Lung (tissue), 12 donors: ENCODE results near the gene TMEM132C. TPM values are rescaled to one million over a fixed set of nuclear protein-coding genes. Genes with fewer than 3 reads are reported as not detected.

Experiments
- ATAC-seq: fragments of 200-7000 bp; cut with Tn5 transposase; one replicate; pipeline ENCODE4 v1.9.1; 2020; ENCODE audit warnings: moderate number of reproducible peaks; ENCODE audit not compliant: insufficient read depth, low FRiP score
- DNase-seq, 3 donors: peaks; one replicate each; pipeline ENCODE4 v3.0.0-alpha.2; 2013 to 2017
- H3K27ac ChIP-seq, 2 donors: one replicate each; pipeline ENCODE4 v1.5.1; 2013; ENCODE audit warnings: mild to moderate bottlenecking in 2 of 2, moderate library complexity in 2 of 2, control low read depth in 1 of 2, inconsistent platforms in 1 of 2, low read depth in 1 of 2, low read length in 1 of 2
- H3K27me3 ChIP-seq, 3 donors: one replicate each; pipeline ENCODE4 v1.5.1; 2013; ENCODE audit warnings: low read length in 2 of 3; ENCODE audit not compliant: control insufficient read depth in 3 of 3, insufficient read depth in 3 of 3
- H3K36me3 ChIP-seq, 4 donors: one replicate each; pipeline ENCODE4 v1.5.1; 2013; ENCODE audit warnings: low read length in 4 of 4, mild to moderate bottlenecking in 1 of 4, moderate library complexity in 1 of 4; ENCODE audit not compliant: control insufficient read depth in 4 of 4, insufficient read depth in 4 of 4
- H3K4me1 ChIP-seq, 5 donors: one replicate each; pipeline ENCODE4 v1.5.1; 2013; ENCODE audit warnings: low read length in 5 of 5, mild to moderate bottlenecking in 2 of 5, moderate library complexity in 1 of 5; ENCODE audit not compliant: control insufficient read depth in 5 of 5, insufficient read depth in 5 of 5
- H3K4me3 ChIP-seq: one replicate; pipeline ENCODE4 v1.5.1; 2013; ENCODE audit warnings: mild to moderate bottlenecking, control low read depth, moderate library complexity
- H3K9ac ChIP-seq, 2 donors: one replicate each; pipeline ENCODE4 v1.5.1; 2013; ENCODE audit warnings: low read length in 2 of 2, control low read depth in 1 of 2; ENCODE audit not compliant: insufficient read depth in 1 of 2
- H3K9me3 ChIP-seq, 4 donors: one replicate each; pipeline ENCODE4 v1.5.1; 2013; ENCODE audit warnings: low read length in 3 of 4, mild to moderate bottlenecking in 1 of 4, moderate library complexity in 1 of 4; ENCODE audit not compliant: control insufficient read depth in 4 of 4, insufficient read depth in 3 of 4
- CTCF ChIP-seq: IDR thresholded peaks from 2 replicates; pipeline ENCODE4 v1.5.1; 2012; ENCODE audit warnings: mild to moderate bottlenecking; ENCODE audit errors: control extremely low read depth, extremely low read depth
- WGBS, 2 donors: extraction: QIAGEN DNeasy Blood & Tissue Kit; methylation state at CpG; one replicate each; pipeline ENCODE4 v1.1.7; 2013; 5-methylcytosine and 5-hydroxymethylcytosine counted together
- polyA plus RNA-seq, 2 donors: library from polyadenylated mRNA; stranded (reverse); fragments of 200-250 nt; gene quantifications; one replicate each; pipeline ENCODE4 v1.2.1, GENCODE V29; 2013
- total RNA-seq, 2 donors: library from RNA; depleted of rRNA in 1 of 2; stranded (reverse); fragments of >200 nt in 1 of 2; gene quantifications; one replicate each; pipeline ENCODE4 v1.2.1, GENCODE V29; 2014 to 2021
- donor health status: control.
- donor health status: control.
- donor health status: Bipolar disorder and iron deficiency.
- donor health status: healthy.
- donor health status: DM: yes; HTN: yes; CAD: no.

The TMEM132C gene
- total and polyA plus RNA-seq, 4 donors, result 0.35 to 16.5 (median 0.77) TPM

GRCh38 chr12:128660532-128661225, 393.7 kb downstream of the TMEM132C start:
- no peak for TF ChIP-seq CTCF
- H3K27ac ChIP-seq, result no peak overlapping the region
- no peaks in the 10 kb centered on the region for H3K27me3 ChIP-seq
- ATAC-seq (no peak), DNase-seq (peak in 1 of 3 donors; percentile 24)
- no peak overlapping the region for H3K9ac ChIP-seq
- peaks cover 0 to 10% (median 4%) of the 10 kb centered on the region in 4 donors for H3K36me3 ChIP-seq
- 56 to 65% methylated on average over 7 of the region's 7 CpGs for WGBS, 2 donors
- H3K4me1 ChIP-seq, result peaks cover 0 to 27% (median 10%) of the 10 kb centered on the region in 5 donors
- H3K9me3 ChIP-seq, result peaks cover 0 to 9% (median 0%) of the 10 kb centered on the region in 4 donors
- no peak overlapping the region for H3K4me3 ChIP-seq

- H3K9me3 ChIP-seq, result peaks cover 0 to 13% (median 0%) of the 10 kb centered on the region in 4 donors
- no peak overlapping the region for H3K4me3 ChIP-seq
- ATAC-seq (no peak), DNase-seq (peak in 2 of 3 donors; percentile 32 to 39)
- no peaks in the 10 kb centered on the region for H3K27me3 ChIP-seq
- H3K27ac ChIP-seq, result no peak overlapping the region
- H3K4me1 ChIP-seq, result peaks cover 0 to 27% (median 10%) of the 10 kb centered on the region in 5 donors
- H3K9ac ChIP-seq, result no peak overlapping the region
- 57 to 80% methylated on average over 3 of the region's 3 CpGs for whole genome bisulfite sequencing, 2 donors
- H3K36me3 ChIP-seq, result peaks cover 0 to 15% (median 7%) of the 10 kb centered on the region in 4 donors
- no peak for TF ChIP-seq CTCF
These were observed 394.2 kb downstream of the TMEM132C start for GRCh38 chr12:128661226-128661569.

GRCh38 chr12:128662101-128662500, 395.1 kb downstream of the TMEM132C start:
- 24 to 52% methylated on average over 1 of the region's 1 CpG for WGBS, 2 donors
- DNase-seq, result peak; percentile 32 to 80 (median 62)

More at GRCh38 chr12:128662101-128662500, 395.1 kb downstream of the TMEM132C start:
- Histone ChIP-seq H3K4me3 (no peak overlapping the region), H3K27me3 (no peaks in the 10 kb centered on the region), H3K4me1 (peaks cover 0 to 27% (median 10%) of the 10 kb centered on the region in 5 donors), H3K9ac (no peak overlapping the region), H3K27ac (no peak overlapping the region), H3K36me3 (peaks cover 0 to 16% (median 7%) of the 10 kb centered on the region in 4 donors), H3K9me3 (peaks cover 0 to 13% (median 0%) of the 10 kb centered on the region in 4 donors)
- no peak for TF ChIP-seq CTCF
- ATAC-seq, result no peak
